Kasumi-1 (cell line): ENCODE measurements around the gene CEP104.

ENCODE experiments used
- DNase-seq, 2 experiments: peaks; one replicate each; lab custom pipeline; 2025; lab: John Stamatoyannopoulos, UW

The CEP104 gene

GRCh38 chr1:3762873-3763228 lies 94.2 kb downstream of the CEP104 start:
- DNase-seq, result no peak

GRCh38 chr1:3762151-3762872 lies 94.7 kb downstream of the CEP104 start:
- DNase-seq, result no peak
